ENCODE measurements around the gene RTN4RL1. TPM values are rescaled to one million over a fixed set of nuclear protein-coding genes. Genes with fewer than 3 reads are reported as not detected.

RTN4RL1 gene
- total and polyA plus RNA-seq, 2 of the 4 experiments (the other 2 are of a cell fraction), result under 0.01 to 0.03 TPM

GRCh38 chr17:2067608-2068024 lies 42.5 kb upstream of the RTN4RL1 start:
- peak overlapping the region; percentile 62; the same call in 1 of the 2 replicates for H3K9ac ChIP-seq (ENCODE audit: low read depth, low read length)

More at GRCh38 chr17:2067608-2068024, 42.5 kb upstream of the RTN4RL1 start:
- ChIA-PET POLR2A (ENCODE audit: unreplicated experiment) (no interaction called here), CTCF (interaction anchor here (0.6 to 2.2 kb wide), 5 partner anchors 9 to 177 kb away, joined by 3 to 8 read pairs (median 5); partner anchors contain the start of gene HIC1)
- Histone ChIP-seq H3K4me2 (ENCODE audit: low read depth, low read length) (no peak overlapping the region), H3K23ac (ENCODE audit: low read depth, low read length) (peak overlapping the region; percentile 93), H3K36me3 (ENCODE audit: control insufficient read depth, insufficient read depth, low read length) (peaks cover 30% of the 10 kb centered on the region), H4K8ac (ENCODE audit: low read depth in 2 of 2, low read length in 2 of 2) (peak overlapping the region; percentile 92 to 99), H3K27ac (ENCODE audit: insufficient read depth, low read length) (peak overlapping the region; percentile 92), H2BK20ac (ENCODE audit: low read depth, low read length) (peak overlapping the region; percentile 90), H3K9me3 (ENCODE audit: control insufficient read depth, insufficient read depth, low read length) (no peaks in the 10 kb centered on the region), H3K27me3 (ENCODE audit: control insufficient read depth, insufficient read depth, low read length) (no peaks in the 10 kb centered on the region), H4K91ac (ENCODE audit: insufficient read depth, low read depth, low read length) (peak overlapping the region; percentile 97), H3K4me1 (ENCODE audit: control insufficient read depth, insufficient read depth, low read length) (peaks cover 76% of the 10 kb centered on the region), H2AK5ac (ENCODE audit: low read depth, low read length) (peak overlapping the region; percentile 98), H3K9me1 (ENCODE audit: insufficient read depth, low read length) (peaks cover 56% of the 10 kb centered on the region), H2BK120ac (ENCODE audit: low read depth, low read length) (peak overlapping the region; percentile 99), H4K5ac (ENCODE audit: low read depth, low read length) (peak overlapping the region; percentile 94; the same call in 1 of the 2 replicates), H3K18ac (ENCODE audit: low read depth, low read length) (peak overlapping the region; percentile 65), H2AFZ (replicated peaks; ENCODE audit: low read length, poor library complexity) (peak overlapping the region; percentile 5), H2BK15ac (ENCODE audit: low read depth, low read length) (peak overlapping the region; percentile 93; the same call in 2 of the 3 replicates), H3K4ac (ENCODE audit: low read depth, low read length) (peak overlapping the region; percentile 95), H2AK9ac (replicated peaks; ENCODE audit: low read depth, low read length, poor library complexity) (peak overlapping the region; percentile 85), H3K56ac (ENCODE audit: extremely low read depth, insufficient read depth, low read length) (peak overlapping the region; percentile 63; the same call in 1 of the 2 replicates), H2BK5ac (ENCODE audit: low read depth, low read length, poor library complexity, severe bottlenecking) (peak overlapping the region; percentile 98), H4K20me1 (ENCODE audit: insufficient read depth, low read length) (no peaks in the 10 kb centered on the region), H3K4me3 (ENCODE audit: insufficient read depth, low read depth, low read length) (no peak overlapping the region), H3K79me1 (ENCODE audit: low read depth in 1 of 2, low read length in 2 of 2) (peaks cover 33 to 83% of the 10 kb centered on the region in 2 experiments), H3K14ac (replicated peaks; ENCODE audit: low read depth, low read length) (peak overlapping the region; percentile 90)
- ATAC-seq (ENCODE audit: low read depth) (no peak), DNase-seq (peak; percentile 56)
- in situ Hi-C loops (cut with MboI; ENCODE audit: low sequenced_read_pairs) (loop anchor here (5.0 to 10.0 kb wide), 2 partner anchors 107 to 180 kb away; no protein-coding TSS in a partner anchor), dilution Hi-C loops (cut with HindIII; ENCODE audit: low sequenced_read_pairs, unreplicated experiment) (no loop called here), intact Hi-C loops (cut with micrococcal nuclease) (loop anchor here (1.0 to 2.0 kb wide), 2 partner anchors 107 to 177 kb away; no protein-coding TSS in a partner anchor)
- no TSS peak for BruUV-seq (replicated peaks)
- 17% methylated on average over 1 of the region's 5 CpGs; no CpG with 5 or more reads in 1 of the 2 experiments for WGBS, 2 experiments (ENCODE audit: extremely low coverage in 2 of 2, insufficient read length in 1 of 2)
- TF ChIP-seq RCOR1 (IDR thresholded peaks at IDR 0.05; ENCODE audit: insufficient replicate concordance, low read length) (no peak), MXI1 (IDR thresholded peaks at IDR 0.05; ENCODE audit: borderline replicate concordance, low read depth, low read length) (no peak), CTCF (conservative IDR thresholded peaks at IDR 0.05; ENCODE audit: low read depth, low read length) (no peak), FOS (IDR thresholded peaks at IDR 0.05; ENCODE audit: low read depth, low read length) (no peak)
